GM23248 (cell line): Measurements from ENCODE around the gene KATNAL1.

ENCODE experiments used
- EZH2 ChIP-seq: fragments of 200-600 bp; sonication (generic); IDR thresholded peaks from 2 replicates; pipeline ENCODE4 v1.6.1; 2018; ENCODE audit warnings: antibody characterized with exemption, mild to moderate bottlenecking; ENCODE audit not compliant: insufficient read depth, poor library complexity, severe bottlenecking
- EZH2phosphoT487 ChIP-seq: fragments of 200-600 bp; sonication (generic); IDR thresholded peaks from 2 replicates; pipeline ENCODE4 v1.6.1; 2018; ENCODE audit warnings: antibody characterized with exemption, moderate library complexity, mild to moderate bottlenecking, low read depth; ENCODE audit not compliant: insufficient read depth

DNA sequence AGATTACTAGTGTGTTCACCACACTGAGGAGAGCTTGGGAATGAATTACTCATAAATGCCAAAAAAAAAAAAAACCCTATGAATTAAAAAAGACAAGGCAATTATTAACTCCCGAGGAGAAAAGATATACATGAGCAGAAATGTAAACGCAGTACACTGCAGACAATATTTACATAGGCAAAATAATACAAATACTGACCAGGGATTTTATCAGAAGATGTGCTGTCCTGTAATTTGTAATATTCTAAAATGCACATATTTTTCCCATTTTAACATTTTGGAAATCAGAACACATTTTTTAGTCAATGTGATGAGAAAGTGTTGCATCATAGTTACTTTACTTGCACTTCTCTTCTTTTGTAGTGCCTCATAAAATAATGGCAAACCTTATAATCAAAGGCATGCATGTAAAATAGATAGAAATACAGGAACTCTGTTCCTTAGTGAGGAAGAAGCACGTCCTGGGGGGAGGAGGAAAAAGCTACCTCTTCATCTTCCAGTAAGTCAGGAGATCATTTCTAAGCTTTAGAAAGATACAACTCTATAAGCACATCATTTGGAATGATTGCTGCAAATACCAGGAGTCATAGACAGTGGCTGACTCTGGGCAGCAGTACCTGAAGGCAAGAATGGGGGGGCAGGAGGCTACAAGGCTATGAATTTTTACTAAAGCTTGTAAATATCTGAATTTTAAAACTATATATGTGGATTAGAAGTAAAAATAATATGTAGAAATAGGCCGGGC lies 46.3 kb upstream of the KATNAL1 start:
- TF ChIP-seq EZH2phosphoT487 (no peak), EZH2 (no peak)
